GM10266 (cell line): ENCODE measurements around the gene CTXND2.

Source experiments
- DNase-seq: peaks from one replicate; pipeline ENCODE4 v3.0.0; 2012; ENCODE audit errors: extremely low spot score
- TF ChIP-seq, protein P1 (sequence below): IDR thresholded peaks from 2 replicates; pipeline ENCODE4 v1.5.1; 2012; ENCODE audit warnings: mild to moderate bottlenecking, low read depth; ENCODE audit not compliant: control insufficient read depth, insufficient read depth; ENCODE audit errors: missing control alignments

Gene CTXND2

DNA sequence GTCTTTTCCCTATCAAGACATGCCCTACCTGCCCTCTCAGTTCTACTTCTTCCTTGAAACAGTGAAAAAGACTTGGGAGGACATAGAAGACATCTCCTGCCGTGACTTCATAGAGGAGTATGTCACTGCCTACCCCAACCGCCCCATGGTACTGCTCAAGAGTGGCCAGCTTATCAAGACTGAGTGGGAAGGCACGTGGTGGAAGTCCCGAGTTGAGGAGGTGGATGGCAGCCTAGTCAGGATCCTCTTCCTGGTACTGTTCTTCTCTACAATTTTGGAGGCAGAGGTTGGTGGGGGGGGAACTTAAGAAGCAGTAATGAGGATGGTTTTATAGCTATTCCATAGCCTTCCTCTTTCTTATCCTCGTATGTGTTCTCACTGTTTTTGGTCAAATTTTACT lies 57.9 kb downstream of the CTXND2 start:
- DNase-seq, result no peak
- TF ChIP-seq, protein P1, sequence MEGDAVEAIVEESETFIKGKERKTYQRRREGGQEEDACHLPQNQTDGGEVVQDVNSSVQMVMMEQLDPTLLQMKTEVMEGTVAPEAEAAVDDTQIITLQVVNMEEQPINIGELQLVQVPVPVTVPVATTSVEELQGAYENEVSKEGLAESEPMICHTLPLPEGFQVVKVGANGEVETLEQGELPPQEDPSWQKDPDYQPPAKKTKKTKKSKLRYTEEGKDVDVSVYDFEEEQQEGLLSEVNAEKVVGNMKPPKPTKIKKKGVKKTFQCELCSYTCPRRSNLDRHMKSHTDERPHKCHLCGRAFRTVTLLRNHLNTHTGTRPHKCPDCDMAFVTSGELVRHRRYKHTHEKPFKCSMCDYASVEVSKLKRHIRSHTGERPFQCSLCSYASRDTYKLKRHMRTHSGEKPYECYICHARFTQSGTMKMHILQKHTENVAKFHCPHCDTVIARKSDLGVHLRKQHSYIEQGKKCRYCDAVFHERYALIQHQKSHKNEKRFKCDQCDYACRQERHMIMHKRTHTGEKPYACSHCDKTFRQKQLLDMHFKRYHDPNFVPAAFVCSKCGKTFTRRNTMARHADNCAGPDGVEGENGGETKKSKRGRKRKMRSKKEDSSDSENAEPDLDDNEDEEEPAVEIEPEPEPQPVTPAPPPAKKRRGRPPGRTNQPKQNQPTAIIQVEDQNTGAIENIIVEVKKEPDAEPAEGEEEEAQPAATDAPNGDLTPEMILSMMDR, result no peak

DNA sequence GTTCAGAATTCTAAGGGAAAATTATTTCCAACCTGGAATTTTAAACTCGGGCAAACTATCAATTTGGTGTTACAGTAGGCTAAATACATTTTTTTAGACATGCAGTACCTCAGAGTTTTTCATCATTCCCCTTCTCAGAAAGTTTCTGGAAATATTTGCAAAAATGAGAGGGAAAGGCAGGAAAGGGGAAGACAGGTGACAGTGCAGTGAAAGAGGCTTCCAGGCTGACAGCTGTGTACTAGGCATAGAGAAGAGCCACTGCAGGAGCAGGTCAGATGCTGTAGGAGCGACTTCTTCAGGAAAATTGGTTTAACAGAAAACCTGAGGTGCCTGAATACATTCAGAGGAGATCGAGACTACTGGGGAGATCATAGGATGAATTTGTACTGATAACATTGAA lies 67.8 kb downstream of the CTXND2 start:
- TF ChIP-seq, protein P1, result no peak
- no peak for DNase-seq

DNA sequence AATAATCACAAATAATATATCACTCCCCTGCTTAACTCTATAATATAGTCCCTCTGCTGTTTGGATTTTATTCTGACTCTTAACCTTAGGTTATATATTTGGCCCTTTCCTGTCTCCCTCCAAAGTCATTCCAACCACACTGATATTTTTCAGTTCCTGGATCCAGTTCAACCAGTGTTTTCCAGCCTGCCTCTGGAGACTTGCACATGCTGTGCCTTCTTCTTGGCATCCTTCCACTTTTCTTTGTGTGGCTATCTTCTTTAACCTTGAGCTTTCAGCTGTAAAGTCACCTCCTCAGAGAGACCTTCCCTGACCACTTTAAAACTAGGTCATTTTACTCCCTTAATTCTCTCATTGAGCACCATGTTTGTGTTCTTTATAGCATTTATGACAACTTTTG lies 68.3 kb downstream of the CTXND2 start:
- TF ChIP-seq, protein P1, result no peak
- DNase-seq, result no peak

DNA sequence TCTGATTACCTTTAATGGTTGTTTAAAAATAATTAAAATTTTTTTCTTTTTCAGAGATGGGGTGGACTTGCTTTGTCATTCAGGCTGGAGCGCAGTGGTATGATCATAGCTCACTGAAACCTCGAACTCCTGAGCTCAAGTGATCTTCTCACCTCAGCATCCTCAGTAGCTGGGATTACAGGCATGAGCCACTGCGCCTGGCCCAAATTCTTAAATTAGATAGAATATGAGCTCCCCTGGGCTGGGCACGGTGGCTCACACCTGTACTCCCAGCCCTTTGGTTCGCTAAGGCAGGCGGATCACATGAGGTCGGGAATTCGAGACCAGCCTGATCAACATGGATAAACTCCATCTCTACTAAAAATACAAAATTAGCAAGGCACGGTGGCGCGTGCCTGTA lies 70.7 kb downstream of the CTXND2 start:
- TF ChIP-seq, protein P1, result no peak
- no peak for DNase-seq

DNA sequence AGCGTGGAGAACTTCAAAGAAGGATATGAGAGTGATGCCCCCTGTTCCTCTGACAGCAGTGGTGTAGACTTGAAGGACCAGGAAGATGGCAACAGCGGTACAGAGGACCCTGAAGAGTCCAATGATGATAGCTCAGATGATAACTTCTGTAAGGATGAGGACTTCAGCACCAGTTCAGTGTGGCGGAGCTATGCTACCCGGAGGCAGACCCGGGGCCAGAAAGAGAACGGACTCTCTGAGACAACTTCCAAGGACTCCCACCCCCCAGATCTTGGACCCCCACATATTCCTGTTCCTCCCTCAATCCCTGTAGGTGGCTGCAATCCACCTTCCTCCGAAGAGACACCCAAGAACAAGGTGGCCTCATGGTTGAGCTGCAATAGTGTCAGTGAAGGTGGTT lies 73.7 kb downstream of the CTXND2 start:
- TF ChIP-seq, protein P1, result no peak
- DNase-seq, result no peak

DNA sequence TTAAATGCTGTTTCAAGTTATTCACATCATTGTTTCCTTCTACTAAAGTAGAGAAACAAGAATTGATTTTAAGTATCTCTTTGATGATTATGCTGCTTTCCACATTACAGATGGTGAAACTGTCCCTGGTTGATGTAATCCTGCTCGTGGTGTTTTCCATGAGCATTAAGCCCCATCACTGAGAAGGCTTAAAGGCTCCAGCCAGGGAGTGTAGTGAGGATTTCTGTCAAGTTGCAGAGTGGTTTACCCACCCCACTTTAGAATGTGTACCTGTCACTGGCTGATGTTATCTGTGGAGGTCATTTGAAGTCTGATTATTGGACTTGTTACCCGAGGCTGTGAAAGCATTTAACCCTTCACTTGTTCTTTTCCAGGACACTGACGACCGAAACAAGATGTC lies 74.8 kb downstream of the CTXND2 start:
- DNase-seq, result no peak
- TF ChIP-seq, protein P1, result no peak
